ENCODE results near the gene CRB3.
"Not testable (repeated sequence)": the region's sequence is repeated elsewhere in the genome, so short reads cannot be mapped to it uniquely, and the experiment has no call there.

CRB3 gene

DNA sequence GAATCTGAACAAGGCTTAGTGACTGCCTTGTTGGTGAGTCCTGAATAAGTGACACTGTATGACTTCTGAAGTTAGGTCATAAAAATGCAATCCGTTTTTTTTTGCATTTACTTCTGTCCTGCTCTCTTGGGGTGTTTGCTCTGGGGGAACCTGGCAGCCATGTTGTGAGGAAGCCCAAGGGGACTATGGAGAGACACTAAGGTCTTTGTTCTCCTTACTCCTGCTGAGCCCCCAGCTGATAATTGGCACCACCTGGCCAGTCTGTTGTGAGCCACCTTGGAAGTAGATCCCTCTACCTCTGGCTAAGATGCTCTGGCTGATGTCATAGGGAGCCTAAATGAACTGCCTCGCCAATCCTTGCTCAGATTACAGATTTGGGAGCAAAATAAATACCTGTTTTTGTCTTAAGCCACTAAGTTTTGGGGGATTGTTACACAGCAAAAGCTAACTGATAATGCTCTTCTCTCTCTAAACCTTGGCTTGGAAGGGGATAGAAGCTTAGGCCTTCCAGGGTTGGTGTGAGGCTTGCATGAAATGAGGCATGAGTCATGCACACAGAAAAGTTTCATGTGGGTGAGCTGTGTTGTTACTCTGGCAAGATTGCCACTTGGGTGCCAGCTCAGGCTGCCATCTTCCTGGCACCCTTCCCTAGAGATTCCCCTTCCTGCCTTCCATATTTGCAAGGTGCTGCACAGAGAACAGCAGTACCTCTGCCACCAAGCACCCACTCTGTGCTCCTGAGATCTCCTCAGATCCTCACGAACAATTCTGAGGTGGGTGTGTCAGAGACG lies 27.9 kb downstream of the CRB3 start:
- no peak overlapping the region for H3K4me3 Mint-ChIP-seq
- peak overlapping the region; percentile 32 for H3K27ac Mint-ChIP-seq
- ATAC-seq, result peak; percentile 54
- H3K9me3 Mint-ChIP-seq, result peaks cover 4% of the 10 kb centered on the region
- peaks cover 25% of the 10 kb centered on the region for H3K4me1 Mint-ChIP-seq
- DNase-seq (ENCODE audit: low spot score in 2 of 2), result no peak
- no peaks in the 10 kb centered on the region for H3K36me3 Mint-ChIP-seq

DNA sequence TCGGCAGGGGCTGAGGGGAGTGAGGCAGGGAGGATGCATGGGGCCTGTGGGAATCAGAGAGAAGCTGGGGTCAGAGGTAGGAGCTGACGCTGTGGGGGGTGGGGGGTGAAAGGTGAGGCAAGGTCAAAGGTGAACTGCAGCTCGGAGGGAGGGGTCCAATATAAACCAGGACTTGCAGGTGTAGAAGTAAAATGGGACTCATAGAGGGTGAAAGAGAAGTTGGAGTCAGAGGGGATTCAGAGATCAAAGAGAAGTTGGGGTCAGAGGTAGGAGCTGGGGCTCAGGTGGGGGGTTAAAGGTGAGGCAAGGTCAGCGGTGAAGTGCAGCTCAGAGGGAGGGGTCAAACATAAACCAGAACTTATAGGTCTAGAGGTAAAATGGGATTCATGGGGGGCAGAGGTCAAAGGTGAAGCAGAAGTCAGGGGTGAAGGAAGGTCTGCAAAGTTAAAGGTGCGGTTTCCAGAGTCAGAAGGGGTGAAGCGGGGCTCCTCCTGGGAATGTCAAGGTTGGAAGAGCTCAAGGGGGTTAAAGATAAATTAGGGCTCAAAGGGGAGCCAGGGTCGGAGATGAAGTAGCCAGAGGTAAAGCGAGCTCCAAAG lies 30.5 kb downstream of the CRB3 start:
- no peaks in the 10 kb centered on the region for H3K36me3 Mint-ChIP-seq
- no peak overlapping the region for H3K4me3 Mint-ChIP-seq
- peaks cover 4% of the 10 kb centered on the region for H3K9me3 Mint-ChIP-seq
- ATAC-seq (no peak), DNase-seq (ENCODE audit: low spot score in 2 of 2) (no peak)
- H3K27ac Mint-ChIP-seq, result no peak overlapping the region
- H3K4me1 Mint-ChIP-seq, result peaks cover 20% of the 10 kb centered on the region

DNA sequence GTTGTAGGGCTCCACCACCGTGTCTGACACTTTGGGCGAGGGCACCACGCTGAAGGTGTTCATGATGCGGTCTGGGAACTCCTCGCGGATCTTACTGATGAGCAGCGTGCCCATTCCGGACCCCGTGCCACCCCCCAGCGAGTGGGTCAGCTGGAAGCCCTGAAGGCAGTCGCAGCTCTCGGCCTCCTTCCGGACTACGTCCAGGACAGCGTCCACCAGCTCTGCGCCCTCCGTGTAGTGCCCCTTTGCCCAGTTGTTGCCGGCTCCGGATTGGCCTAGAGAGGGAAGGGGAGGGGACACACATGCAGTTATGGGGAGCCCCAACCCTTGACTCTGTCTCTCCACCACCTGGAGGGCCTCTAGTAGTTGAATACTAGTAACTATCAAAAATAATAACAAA lies 31.9 kb downstream of the CRB3 start:
- DNase-seq (ENCODE audit: low spot score in 2 of 2) (no peak), ATAC-seq (no peak)
- H3K9me3 Mint-ChIP-seq, result peaks cover 4% of the 10 kb centered on the region
- H3K36me3 Mint-ChIP-seq, result no peaks in the 10 kb centered on the region
- H3K4me1 Mint-ChIP-seq, result peaks cover 9% of the 10 kb centered on the region
- H3K27ac Mint-ChIP-seq, result no peak overlapping the region
- H3K4me3 Mint-ChIP-seq, result no peak overlapping the region

DNA sequence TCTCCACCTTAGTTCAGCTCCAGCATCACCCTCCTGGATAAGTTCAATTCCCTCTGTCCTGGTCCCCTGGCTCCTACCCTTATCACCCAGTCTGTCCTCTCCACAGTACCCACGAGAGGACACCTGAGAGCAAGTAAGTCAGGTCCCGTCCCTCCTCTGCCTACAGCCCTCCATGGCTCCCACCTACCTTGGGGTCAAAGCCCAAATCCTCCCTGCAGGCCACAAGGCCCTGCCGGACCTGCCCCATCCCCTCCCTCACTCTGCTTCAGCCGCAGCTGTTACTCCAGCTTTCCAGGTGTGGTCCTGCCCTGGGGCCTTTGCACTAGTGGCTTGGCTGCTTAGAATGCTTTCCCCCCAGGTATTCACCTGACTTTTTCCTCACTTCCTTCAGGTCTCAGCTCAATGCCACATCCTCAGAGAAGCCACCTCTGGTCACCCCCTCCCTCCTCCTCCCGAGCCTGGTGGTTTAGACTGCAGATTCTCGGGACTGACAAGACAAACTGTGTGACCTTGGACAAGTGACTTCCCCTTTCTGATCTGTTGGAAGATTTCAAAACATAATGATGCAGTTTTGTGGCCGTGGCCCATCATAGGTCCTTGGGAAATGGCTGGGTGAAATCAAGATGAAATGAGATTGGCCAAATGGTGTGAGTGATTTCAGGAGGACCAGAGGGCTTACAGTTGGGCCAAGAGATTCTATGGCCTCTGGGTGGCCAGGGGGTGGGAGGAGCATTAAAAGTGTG lies 34.4 kb downstream of the CRB3 start:
- DNase-seq (ENCODE audit: low spot score in 2 of 2), result no peak
- Mint-ChIP-seq H3K4me3 (no peak overlapping the region), H3K27ac (peak overlapping the region; percentile 48), H3K36me3 (peaks cover 2% of the 10 kb centered on the region), H3K4me1 (peaks cover 7% of the 10 kb centered on the region), H3K9me3 (no peaks in the 10 kb centered on the region)
- ATAC-seq, result no peak

DNA sequence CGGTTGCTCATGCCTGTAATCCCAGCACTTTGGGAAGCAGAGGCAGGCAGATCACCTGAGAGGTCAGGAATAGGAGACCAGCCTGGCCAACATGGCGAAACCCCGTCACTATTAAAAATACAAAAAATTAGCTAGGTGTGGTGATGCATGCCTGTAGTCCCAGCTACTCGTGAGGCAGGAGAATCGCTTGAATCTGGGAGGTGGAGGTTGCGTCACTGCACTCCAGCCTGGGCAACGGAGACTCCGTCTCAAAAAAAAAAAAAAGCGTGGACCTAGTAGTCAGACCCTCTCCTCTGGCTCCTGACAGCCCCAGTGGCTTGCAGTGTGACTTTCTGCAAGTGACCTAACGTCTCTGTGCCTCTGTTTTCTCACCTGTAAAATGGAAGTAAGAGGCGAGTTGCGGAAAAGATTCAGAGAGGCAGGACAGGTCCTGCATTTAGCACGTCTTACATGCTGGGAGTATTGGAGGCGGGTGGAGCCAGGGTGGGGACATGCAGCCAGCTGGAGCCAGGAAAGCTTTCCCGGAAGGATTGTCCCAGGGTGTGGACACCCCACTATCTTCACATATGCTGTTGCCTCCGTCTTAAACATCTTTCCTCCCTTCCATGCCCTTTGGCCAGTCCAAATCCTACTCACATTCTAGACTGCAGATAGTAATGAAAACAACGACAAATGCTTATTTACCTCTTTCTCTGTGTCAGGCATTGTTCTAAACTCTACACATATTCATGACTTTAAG lies 35.1 kb downstream of the CRB3 start:
- H3K4me1 Mint-ChIP-seq, result peaks cover 7% of the 10 kb centered on the region
- H3K36me3 Mint-ChIP-seq, result peaks cover 7% of the 10 kb centered on the region
- DNase-seq (ENCODE audit: low spot score in 2 of 2) (no peak), ATAC-seq (no peak)
- no peak overlapping the region for H3K4me3 Mint-ChIP-seq
- H3K27ac Mint-ChIP-seq, result no peak overlapping the region
- no peaks in the 10 kb centered on the region for H3K9me3 Mint-ChIP-seq

DNA sequence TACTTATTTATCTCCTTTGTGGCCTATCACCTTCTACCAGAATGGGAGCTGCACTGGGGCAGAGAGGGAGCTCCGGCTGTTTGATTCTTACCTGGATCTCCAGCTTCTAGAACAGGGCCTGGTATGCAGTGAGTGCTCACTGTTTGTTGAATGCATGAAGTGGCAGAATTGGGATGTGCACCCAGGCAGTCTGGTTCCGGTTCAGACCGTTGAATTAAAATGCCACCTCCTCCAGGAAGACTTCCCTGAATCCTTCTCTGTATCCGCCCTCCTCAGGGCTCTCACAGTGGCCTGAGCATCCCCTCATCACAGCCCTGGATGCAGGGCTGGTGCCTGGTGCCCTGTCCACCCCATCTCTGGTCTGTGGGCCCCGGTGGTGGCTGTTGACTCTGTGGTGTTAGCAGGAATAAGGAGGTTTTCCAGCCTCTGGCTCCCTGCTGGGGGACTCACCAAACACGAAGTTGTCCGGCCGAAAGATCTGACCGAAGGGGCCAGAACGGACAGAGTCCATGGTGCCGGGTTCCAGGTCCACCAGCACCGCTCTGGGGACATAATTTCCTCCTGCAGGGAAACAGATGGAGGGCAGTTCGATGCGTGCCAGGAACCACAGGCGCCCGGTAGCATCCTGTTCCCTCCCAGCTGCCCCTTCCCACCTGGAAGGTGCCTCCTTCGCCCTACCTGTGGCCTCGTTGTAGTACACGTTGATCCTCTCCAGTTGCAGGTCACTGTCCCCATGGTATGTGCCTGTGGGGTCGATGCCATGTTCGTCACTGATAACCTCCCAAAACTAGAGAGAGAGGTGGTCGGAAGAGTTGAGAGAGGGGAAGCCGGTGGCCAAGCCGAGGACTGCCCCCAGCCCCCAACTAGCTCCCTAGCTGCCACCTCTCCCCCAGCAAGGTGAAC lies 37.0 kb downstream of the CRB3 start:
- H3K36me3 Mint-ChIP-seq, result peaks cover 7% of the 10 kb centered on the region
- peaks cover 7% of the 10 kb centered on the region for H3K4me1 Mint-ChIP-seq
- DNase-seq (ENCODE audit: low spot score in 2 of 2) (no peak), ATAC-seq (no peak)
- H3K9me3 Mint-ChIP-seq, result no peaks in the 10 kb centered on the region
- peak overlapping the region; percentile 85 for H3K4me3 Mint-ChIP-seq
- H3K27ac Mint-ChIP-seq, result peak overlapping the region; percentile 75

DNA sequence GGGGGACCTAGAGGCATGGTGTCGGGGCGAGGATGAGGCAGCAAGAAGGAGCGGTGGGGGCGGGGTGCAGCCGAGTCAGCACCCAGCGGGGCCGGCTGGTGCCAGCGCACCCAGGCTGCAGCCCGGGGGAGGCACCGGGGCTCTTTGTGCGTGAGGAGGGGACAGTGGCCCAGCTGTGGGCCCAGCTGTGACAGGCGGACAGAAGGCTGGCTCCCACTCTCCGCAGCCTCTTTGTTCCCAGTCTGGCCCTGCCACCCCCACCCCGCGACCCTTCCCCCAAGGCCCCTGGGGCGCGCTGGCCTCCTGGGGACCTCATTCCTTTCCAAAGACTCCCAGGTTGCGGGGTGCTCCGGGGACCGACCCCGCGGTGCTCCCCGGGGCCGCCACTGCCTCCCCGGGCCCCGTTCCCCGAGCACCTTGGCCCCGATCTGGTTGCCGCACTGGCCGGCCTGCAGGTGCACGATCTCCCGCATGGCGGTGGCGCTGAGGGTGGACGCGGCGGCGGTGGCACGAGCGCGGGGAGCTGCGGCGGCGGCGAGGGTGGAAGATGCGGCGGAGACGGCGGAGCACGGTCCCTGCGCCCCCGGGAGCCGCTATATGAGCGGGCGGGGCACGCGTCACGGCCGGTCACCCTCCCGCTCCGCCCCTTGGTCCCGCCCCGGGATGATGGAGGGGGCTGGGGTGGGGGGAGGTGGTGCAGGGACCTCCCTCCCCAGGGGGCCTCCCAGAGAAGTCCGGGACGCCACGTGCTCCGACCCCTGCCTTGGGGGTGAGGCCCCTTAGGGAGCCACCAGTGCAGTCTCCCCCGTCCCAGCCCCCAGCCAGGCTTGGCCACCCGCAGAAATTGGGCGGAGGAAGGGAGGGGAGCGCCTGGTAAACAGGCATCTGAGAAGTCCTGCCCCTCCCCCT lies 37.9 kb downstream of the CRB3 start, which contains the start of gene TUBB4A:
TSS of gene TUBB4A (minus strand) at position 570 of the 909 bp plus-strand sequence. CDS start at position 473, 97 bp downstream.
- DNase-seq (ENCODE audit: low spot score in 2 of 2) (peak; percentile 48 to 78), ATAC-seq (peak; percentile 77)
- peak within 1 kb of the TSS; percentile 75 for H3K27ac Mint-ChIP-seq

DNA sequence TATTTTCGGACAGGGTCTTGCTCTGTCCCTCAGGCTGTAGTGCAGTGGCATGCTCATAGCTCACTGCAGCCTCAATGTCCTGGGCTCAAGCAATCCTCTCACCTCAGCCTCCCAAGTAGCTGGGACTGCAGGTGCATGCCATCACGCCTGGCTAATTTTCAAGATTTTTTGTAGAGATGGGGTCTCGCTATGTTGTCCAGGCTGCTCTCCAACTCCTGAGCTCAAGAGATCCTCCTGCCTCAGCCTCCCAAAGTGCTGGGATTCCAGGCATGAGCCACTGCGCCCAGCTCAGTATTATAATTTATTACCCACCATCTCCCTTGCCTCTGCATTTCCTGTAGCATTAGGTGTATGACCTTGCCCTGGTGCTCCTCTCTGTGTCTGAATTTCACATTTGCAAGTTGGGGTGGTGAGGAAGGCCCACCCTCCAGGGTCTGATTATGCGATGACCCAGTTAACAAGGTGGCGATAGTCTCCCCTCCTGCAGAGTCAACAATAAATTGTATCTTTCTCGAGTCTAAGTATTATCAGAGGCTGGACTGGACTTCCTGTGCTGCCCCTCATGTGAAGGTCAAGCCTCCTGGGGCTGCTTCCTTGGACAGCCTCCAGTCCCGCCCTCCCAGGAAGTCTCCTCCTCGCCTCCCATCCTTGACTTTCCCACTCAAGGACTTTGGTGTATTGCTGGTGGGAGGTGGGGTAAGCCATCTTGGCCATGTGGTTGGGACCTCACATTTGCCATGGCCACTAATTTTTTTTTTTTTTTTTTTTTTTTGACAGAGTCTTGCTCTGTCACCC lies 39.5 kb downstream of the CRB3 start:
- Mint-ChIP-seq H3K4me1 (peaks cover 7% of the 10 kb centered on the region), H3K27ac (no peak overlapping the region), H3K4me3 (peak overlapping the region; percentile 85), H3K9me3 (no peaks in the 10 kb centered on the region), H3K36me3 (peaks cover 7% of the 10 kb centered on the region)
- no peak for ATAC-seq
- DNase-seq (ENCODE audit: low spot score in 2 of 2), result no peak

More for the DNA sequence above, 37.9 kb downstream of the CRB3 start, which contains the start of gene TUBB4A:
- H3K4me3 Mint-ChIP-seq, result peak within 1 kb of the TSS; percentile 85
- peaks cover 7% of the 10 kb centered on the region for H3K36me3 Mint-ChIP-seq
- H3K9me3 Mint-ChIP-seq, result no peaks in the 10 kb centered on the region
- H3K4me1 Mint-ChIP-seq, result peaks cover 7% of the 10 kb centered on the region

DNA sequence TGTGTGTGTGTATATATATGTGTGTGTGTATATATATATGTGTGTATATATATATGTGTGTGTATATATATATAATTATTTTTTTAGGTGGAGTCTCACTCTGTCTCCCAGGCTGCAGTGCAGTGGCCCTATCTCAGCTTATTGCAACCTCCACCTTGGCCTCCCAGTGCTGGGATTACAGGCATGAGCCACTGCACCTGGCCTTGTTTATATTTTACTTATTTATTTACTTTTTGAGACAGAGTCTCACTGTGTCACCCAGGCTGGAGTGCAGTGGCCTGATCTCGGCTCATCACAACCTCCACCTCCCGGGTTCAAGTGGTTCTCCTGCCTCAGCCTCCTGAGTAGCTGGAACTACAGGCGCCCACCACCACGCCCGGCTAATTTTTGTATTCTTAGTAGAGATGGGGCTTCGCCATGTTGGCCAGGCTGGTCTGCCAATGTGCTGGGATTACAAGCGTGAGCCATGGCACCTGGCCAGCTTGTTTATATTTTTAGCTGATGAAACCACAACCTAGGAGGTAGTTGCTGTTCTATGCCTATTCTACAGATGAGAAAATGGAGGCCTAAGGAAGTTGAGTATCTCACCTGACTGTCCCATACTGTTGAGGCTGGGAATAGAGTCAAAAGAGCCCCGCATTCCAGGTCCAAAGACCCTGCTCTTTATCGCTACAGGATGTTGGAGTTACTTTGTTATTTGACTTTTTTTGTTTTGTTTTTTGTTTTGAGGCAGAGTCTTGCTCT lies 44.1 kb downstream of the CRB3 start:
- not testable (repeated sequence) for H3K27ac Mint-ChIP-seq; ATAC-seq; H3K4me1 Mint-ChIP-seq; H3K9me3 Mint-ChIP-seq; DNase-seq (ENCODE audit: low spot score in 2 of 2); H3K4me3 Mint-ChIP-seq; H3K36me3 Mint-ChIP-seq

DNA sequence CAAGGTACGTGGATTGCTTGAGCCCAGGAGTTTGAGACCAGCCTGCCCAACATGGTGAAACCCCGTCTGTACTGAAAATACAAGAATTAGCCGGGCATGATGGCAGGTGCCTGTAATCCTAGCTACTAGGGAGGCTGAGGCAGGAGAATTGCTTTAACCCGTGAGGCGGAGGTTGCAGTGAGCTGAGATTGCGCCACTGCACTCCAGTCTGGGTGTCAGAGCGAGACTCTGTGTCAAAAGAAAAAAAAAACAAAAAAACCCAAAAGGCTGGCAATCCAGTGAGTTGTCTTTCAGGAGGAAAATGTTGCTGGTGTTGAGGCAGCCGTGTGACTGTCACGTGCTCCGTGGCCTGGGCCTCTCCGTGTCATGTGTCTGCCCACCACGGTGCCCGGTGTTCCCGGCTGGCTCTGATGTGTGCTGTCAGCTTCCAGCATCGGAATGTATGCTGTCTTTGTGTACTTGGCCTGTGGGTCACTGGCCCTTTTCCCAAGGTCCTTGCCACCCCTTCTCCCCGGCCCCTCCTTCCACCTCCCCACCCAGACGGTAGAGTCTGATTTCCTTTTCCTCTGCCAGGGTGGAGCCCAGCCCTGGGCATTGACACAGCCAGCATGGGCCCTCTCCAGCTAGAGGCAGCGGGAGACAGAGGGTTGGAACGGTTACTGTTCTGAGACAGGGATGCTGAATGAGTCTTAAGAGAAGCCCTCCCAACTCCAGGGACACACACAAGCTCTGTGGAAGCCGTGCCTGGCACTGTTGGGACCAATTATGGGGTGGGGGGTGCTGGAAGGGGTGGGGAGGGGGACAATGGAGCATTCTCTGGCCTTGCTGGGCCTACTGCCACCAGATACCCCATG lies 45.3 kb downstream of the CRB3 start:
- H3K9me3 Mint-ChIP-seq, result no peaks in the 10 kb centered on the region
- H3K4me3 Mint-ChIP-seq, result no peak overlapping the region
- ATAC-seq (no peak), DNase-seq (ENCODE audit: low spot score in 2 of 2) (no peak)
- no peaks in the 10 kb centered on the region for H3K36me3 Mint-ChIP-seq
- H3K27ac Mint-ChIP-seq, result no peak overlapping the region
- H3K4me1 Mint-ChIP-seq, result no peaks in the 10 kb centered on the region

DNA sequence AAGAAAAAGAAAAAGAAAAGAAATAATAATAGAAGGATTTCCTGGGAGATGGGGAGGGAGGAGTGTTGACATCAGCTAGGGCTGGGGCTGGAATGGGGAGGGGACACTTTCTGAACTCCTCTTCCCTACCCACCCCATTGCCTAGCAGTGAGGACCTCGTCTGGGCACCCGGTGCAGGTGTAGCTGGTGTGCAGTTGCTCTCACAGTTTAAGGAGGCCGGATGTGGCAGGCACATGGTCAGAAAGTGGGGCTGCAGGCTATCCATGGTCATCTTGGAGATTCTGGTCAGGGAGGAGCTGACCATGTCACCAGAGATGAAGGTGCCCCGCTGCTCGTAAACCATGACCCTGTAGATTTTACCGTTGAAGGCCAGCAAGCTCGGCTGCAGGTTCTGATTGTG lies 46.5 kb downstream of the CRB3 start:
- H3K4me1 Mint-ChIP-seq, result peaks cover 8% of the 10 kb centered on the region
- H3K27ac Mint-ChIP-seq, result no peak overlapping the region
- no peaks in the 10 kb centered on the region for H3K36me3 Mint-ChIP-seq
- no peaks in the 10 kb centered on the region for H3K9me3 Mint-ChIP-seq
- DNase-seq (ENCODE audit: low spot score in 2 of 2) (no peak), ATAC-seq (no peak)
- no peak overlapping the region for H3K4me3 Mint-ChIP-seq

DNA sequence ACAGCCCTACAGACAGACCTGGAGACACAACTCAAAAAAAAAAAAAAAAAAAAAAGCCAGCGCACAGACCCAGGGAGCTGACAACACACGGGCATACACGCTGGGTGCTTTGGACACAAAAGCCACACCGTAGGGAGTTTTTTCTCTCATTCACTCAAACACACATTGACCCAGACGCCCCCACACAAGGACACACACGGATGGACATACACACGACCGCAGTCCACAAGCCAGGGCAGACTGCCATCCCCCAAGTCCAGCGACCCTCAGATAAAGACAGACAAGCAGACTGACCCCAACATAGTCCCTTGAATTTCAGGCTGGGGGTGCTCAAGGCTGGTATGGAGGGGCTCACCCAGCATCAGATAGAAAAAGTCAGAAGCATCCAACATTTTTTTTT lies 50.0 kb downstream of the CRB3 start:
- no peak for ATAC-seq
- Mint-ChIP-seq H3K27ac (no peak overlapping the region), H3K9me3 (no peaks in the 10 kb centered on the region), H3K4me1 (peaks cover 42% of the 10 kb centered on the region), H3K36me3 (peaks cover 18% of the 10 kb centered on the region), H3K4me3 (no peak overlapping the region)
- DNase-seq (ENCODE audit: low spot score in 2 of 2), result no peak

Data from stimulated activated effector memory CD8-positive, alpha-beta T cell treated with anti-CD3 and anti-CD28 coated beads, Interleukin-12 subunit alpha, Interleukin-12 subunit beta, amount 100 ng/mL, for 72 hours (primary cell).